Erythroblast (primary cell): Measurements from ENCODE around the gene CFAP126.

ENCODE experiments used
- GATA1 ChIP-seq: IDR thresholded peaks from 2 replicates; pipeline ENCODE4 v1.6.1; 2011; ENCODE audit warnings: low read depth, mild to moderate bottlenecking, control low read depth, low read length, moderate library complexity
- POLR2A ChIP-seq: IDR thresholded peaks from 2 replicates; pipeline ENCODE4 v1.6.1; 2011; ENCODE audit warnings: mild to moderate bottlenecking, low read length

GRCh38 chr1:161382214-161383019, 14.7 kb upstream of the CFAP126 start:
- TF ChIP-seq POLR2A, result no peak
- no peak for TF ChIP-seq GATA1
